Stimulated activated CD8-positive, alpha-beta memory T cell treated with anti-CD3 and anti-CD28 coated beads, Interleukin-12 subunit alpha, Interleukin-12 subunit beta, amount 100 ng/mL, for 1 hour (primary cell): ENCODE data around the gene MYO18A.

ENCODE experiments used
- DNase-seq: peaks from one replicate; pipeline ENCODE4 v3.0.0-alpha.2; 2020; ENCODE audit warnings: low read depth

The MYO18A gene

GRCh38 chr17:29048440-29049368, 131.5 kb downstream of the MYO18A start:
- DNase-seq = no peak

- DNase-seq = no peak
These were observed 133.7 kb downstream of the MYO18A start for GRCh38 chr17:29046473-29046839.

- no peak for DNase-seq
These were observed 134.3 kb downstream of the MYO18A start for GRCh38 chr17:29045734-29046472.

GRCh38 chr17:29045026-29045425, 135.2 kb downstream of the MYO18A start:
- no peak for DNase-seq

- DNase-seq = no peak
These were observed 136.6 kb downstream of the MYO18A start for GRCh38 chr17:29043539-29044145.

- no peak for DNase-seq
These were observed 137.3 kb downstream of the MYO18A start, which contains the start of gene PIPOX for GRCh38 chr17:29042679-29043538. PIPOX (plus strand) TSS chr17:29043141; CDS start chr17:29043226, 85 bp downstream.

- no peak for DNase-seq
These were observed 138.0 kb downstream of the MYO18A start for GRCh38 chr17:29042026-29042678.

GRCh38 chr17:29041571-29041970, 138.6 kb downstream of the MYO18A start:
- no peak for DNase-seq

GRCh38 chr17:29041091-29041490, 139.1 kb downstream of the MYO18A start:
- no peak for DNase-seq

GRCh38 chr17:29039764-29040598, 140.2 kb downstream of the MYO18A start:
- DNase-seq = no peak

- DNase-seq = no peak
These were observed 142.0 kb downstream of the MYO18A start for GRCh38 chr17:29038085-29038795.

GRCh38 chr17:29037739-29038084, 142.5 kb downstream of the MYO18A start:
- DNase-seq = no peak

GRCh38 chr17:29036584-29036983, 143.6 kb downstream of the MYO18A start:
- DNase-seq = no peak

- DNase-seq = no peak
These were observed 145.7 kb downstream of the MYO18A start for GRCh38 chr17:29034510-29034909.

- DNase-seq = no peak
These were observed 147.4 kb downstream of the MYO18A start for GRCh38 chr17:29032857-29033197.

- no peak for DNase-seq
These were observed 148.0 kb downstream of the MYO18A start for GRCh38 chr17:29032013-29032856.

GRCh38 chr17:29031488-29031887, 148.7 kb downstream of the MYO18A start:
- no peak for DNase-seq

GRCh38 chr17:29024316-29024952, 155.8 kb downstream of the MYO18A start:
- DNase-seq = no peak
